Measurements from ENCODE around the gene MMP1. TPM values are rescaled to one million over a fixed set of nuclear protein-coding genes. Genes with fewer than 3 reads are reported as not detected.

Gene MMP1
- total RNA-seq, 3 donors from 2014 or later, result 0.20 to 0.67 (median 0.47) TPM

DNA sequence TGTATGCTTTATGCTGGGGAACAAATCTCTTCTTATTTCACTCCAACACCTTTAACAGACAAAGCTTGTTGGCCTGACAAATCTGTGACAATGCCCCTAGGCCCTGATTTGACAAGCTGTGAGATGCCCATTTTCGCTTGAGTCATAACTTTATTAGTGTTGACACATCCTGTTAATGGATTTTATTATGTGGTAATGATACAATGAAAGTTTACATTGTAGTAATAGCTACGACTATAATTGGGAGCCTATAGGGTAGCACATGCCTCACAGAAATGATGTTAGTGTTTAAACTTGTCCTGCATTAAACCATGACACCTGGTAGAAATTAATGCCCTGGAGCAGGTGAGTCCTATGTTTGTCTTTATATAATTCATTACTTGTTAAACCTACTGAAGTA is 14.2 kb downstream of the MMP1 start:
- DNase-seq (no peak), ATAC-seq (peak; percentile 48)
- TF ChIP-seq, protein P1, sequence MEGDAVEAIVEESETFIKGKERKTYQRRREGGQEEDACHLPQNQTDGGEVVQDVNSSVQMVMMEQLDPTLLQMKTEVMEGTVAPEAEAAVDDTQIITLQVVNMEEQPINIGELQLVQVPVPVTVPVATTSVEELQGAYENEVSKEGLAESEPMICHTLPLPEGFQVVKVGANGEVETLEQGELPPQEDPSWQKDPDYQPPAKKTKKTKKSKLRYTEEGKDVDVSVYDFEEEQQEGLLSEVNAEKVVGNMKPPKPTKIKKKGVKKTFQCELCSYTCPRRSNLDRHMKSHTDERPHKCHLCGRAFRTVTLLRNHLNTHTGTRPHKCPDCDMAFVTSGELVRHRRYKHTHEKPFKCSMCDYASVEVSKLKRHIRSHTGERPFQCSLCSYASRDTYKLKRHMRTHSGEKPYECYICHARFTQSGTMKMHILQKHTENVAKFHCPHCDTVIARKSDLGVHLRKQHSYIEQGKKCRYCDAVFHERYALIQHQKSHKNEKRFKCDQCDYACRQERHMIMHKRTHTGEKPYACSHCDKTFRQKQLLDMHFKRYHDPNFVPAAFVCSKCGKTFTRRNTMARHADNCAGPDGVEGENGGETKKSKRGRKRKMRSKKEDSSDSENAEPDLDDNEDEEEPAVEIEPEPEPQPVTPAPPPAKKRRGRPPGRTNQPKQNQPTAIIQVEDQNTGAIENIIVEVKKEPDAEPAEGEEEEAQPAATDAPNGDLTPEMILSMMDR (IDR thresholded peaks at IDR 0.05), result no peak
- no peaks in the 10 kb centered on the region for H3K36me3 ChIP-seq (ENCODE audit: low read depth)
- intact Hi-C loops (cut with DNase I, micrococcal nuclease), result no loop called here
- H3K9me3 ChIP-seq, result no peaks in the 10 kb centered on the region
- no peaks in the 10 kb centered on the region for H3K4me1 ChIP-seq (ENCODE audit: low read depth)
- no peak overlapping the region for H3K4me3 ChIP-seq

DNA sequence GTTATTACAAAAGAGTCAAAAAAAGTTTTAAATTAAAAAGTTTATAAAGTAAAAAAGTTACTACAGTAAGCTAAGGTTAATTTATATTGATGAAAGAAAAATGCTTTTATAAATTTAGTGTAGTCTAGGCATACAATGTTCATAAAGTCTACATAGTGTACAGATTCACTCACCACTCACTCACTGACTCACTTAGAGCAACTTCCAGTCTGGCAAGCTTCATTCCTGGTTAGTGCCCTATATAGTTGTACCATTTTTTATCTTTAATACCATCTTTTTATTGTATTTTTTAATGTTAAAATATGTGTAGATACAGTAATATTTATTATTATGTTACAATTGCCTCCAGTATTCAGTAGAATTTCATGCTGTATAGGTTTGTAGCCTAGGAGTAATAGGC is 14.9 kb downstream of the MMP1 start:
- Histone ChIP-seq H3K4me1 (ENCODE audit: low read depth) (no peaks in the 10 kb centered on the region), H3K36me3 (ENCODE audit: low read depth) (no peaks in the 10 kb centered on the region), H3K9me3 (no peaks in the 10 kb centered on the region), H3K4me3 (no peak overlapping the region)
- ATAC-seq (no peak), DNase-seq (no peak)
- TF ChIP-seq, protein P1 (IDR thresholded peaks at IDR 0.05), result no peak
- intact Hi-C loops (cut with DNase I, micrococcal nuclease), result no loop called here

DNA sequence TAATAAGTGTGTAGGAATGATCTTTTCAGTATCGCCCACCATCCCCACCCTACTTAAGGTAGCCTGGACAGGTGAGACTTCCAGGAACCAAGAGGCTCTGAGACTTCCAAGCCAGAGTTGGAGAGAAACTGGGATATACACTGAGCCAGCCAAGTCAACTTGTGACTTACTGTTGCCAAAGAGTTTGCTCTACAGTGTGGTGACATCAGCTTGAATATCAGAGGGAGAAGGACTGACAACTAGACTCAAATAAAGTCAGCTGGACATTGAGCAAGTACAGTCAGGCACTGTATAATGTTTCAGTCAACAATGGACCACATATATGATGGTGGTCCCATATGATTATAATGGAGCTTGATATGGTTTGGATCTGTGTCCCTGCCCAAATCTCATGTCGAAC is 16.3 kb downstream of the MMP1 start:
- Histone ChIP-seq H3K9me3 (no peaks in the 10 kb centered on the region), H3K4me3 (no peak overlapping the region), H3K4me1 (ENCODE audit: low read depth) (no peaks in the 10 kb centered on the region), H3K36me3 (ENCODE audit: low read depth) (no peaks in the 10 kb centered on the region)
- TF ChIP-seq, protein P1 (IDR thresholded peaks at IDR 0.05), result no peak
- intact Hi-C loops (cut with DNase I, micrococcal nuclease), result no loop called here
- ATAC-seq, result no peak
- DNase-seq, result no peak

DNA sequence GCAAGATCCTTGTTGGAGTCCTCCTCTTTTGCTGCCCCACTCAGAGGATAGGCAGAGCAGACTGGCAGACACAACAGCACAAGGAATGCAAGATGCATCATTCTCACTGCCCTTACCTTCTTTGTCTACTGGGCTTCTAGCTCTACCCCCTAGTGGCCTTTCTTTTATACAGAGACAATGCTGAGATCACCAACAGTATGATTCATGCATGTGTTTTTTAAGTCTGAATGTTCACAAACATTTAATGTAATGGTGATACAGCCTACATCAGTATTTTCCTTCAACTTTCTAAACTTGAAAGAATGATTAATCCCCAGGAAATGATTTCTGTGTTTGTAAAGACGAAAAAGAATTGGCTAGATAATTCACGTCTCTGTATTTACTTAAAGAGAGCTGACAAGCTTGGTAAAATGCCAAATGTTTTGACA is 17.5 kb downstream of the MMP1 start, which contains the start of gene MMP10:
Gene MMP10 (minus strand): TSS at position 138 of the 428 bp plus-strand sequence. CDS start 37 bp downstream, at position 101.
- ATAC-seq (peak; percentile 50), DNase-seq (no peak)
- H3K36me3 ChIP-seq (ENCODE audit: low read depth), result no peaks in the 10 kb centered on the region
- H3K9me3 ChIP-seq, result no peaks in the 10 kb centered on the region
- H3K4me3 ChIP-seq, result no peak within 1 kb of the TSS
- TF ChIP-seq, protein P1 (IDR thresholded peaks at IDR 0.05), result no peak
- intact Hi-C loops (cut with DNase I, micrococcal nuclease), result no loop called here
- H3K4me1 ChIP-seq (ENCODE audit: low read depth), result no peaks in the 10 kb centered on the region

DNA sequence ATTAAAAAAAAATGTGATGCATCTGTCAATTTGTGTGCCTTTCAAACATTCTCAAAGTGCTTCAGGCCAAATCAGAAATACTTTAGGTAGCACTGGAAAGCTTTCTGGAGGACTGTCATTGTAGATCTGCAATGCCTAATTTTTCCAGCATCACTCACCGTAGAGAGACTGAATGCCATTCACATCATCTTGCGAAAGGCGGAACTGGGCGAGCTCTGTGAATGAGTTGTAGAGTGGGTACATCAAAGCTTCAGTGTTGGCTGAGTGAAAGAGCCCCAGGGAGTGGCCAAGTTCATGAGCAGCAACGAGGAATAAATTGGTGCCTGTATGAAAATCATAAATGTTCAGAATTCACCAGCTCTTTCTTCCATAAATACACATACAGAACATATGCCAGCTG is 21.5 kb downstream of the MMP1 start:
- intact Hi-C loops (cut with DNase I, micrococcal nuclease), result no loop called here
- peak; percentile 55 for ATAC-seq

More for the DNA sequence above, 21.5 kb downstream of the MMP1 start:
- H3K36me3 ChIP-seq (ENCODE audit: low read depth), result no peaks in the 10 kb centered on the region
- H3K4me1 ChIP-seq (ENCODE audit: low read depth), result no peaks in the 10 kb centered on the region
- DNase-seq, result no peak
- no peaks in the 10 kb centered on the region for H3K9me3 ChIP-seq
- TF ChIP-seq, protein P1 (IDR thresholded peaks at IDR 0.05), result no peak
- H3K4me3 ChIP-seq, result no peak overlapping the region

Data from mucosa of descending colon (tissue), 3 donors.